ENCODE data around the gene C1QTNF8.

The C1QTNF8 gene

DNA sequence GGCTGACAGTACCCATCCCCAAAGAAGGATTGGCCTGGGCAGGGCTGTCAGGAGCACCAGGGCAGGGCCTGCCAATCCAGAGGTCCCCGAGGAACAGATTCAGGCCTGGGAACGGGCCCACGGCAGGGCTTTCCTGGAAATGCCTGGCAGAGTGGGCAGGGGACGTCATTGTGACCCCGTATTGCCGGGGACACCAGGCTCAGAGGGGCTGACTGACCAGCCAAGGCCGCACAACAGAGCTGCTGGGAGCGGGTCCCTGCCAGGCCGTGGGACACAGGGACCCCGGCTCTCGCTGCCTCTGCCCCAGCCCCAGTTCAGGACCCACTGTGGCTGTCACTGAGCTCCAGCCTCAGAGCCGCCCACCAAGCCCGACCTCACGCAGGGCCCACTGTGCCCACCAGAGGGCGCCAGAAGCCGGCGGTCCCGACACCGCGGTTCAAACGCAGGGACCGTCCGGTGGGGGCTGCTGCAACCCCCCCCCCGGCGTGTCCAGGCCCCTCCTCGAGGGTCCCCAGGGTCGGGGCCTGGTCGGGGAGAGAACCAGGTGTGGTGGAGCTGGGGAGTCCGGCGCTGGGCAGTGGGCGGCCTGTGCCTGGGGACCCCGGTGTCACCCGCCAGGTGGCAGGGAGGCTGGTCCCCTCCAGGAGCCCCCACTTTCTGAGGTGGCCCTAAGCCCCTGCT, 38.7 kb downstream of the C1QTNF8 start:
- H3K4me3 Mint-ChIP-seq, result no peak overlapping the region
- no peak for ATAC-seq

DNA sequence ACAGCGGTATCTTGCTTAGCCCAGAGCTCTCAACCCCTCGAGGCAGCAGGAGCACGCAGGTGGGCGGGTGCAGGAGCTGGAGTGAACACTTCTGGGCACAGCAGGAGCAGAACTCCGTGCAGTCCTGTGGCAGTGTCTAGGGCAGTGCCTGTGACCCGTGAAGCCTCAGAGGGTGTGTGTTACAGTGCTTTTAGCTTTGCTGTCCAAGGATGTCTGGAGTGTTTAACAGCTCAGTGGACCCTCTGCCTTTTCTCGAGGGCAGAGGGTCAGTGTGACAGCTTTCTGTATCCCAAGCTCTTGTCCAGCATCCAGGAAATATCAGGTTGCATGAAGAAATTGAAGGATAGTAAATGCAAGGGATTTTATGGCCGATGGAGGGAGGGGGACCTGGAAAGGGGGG, 39.8 kb downstream of the C1QTNF8 start:
- H3K9me3 Mint-ChIP-seq, result peaks cover 3% of the 10 kb centered on the region
- ATAC-seq, result no peak
- H3K36me3 Mint-ChIP-seq, result no peaks in the 10 kb centered on the region
- H3K4me1 Mint-ChIP-seq, result no peaks in the 10 kb centered on the region
- no peak overlapping the region for H3K27ac Mint-ChIP-seq
- peaks cover 44% of the 10 kb centered on the region for H3K27me3 Mint-ChIP-seq
- H3K4me3 Mint-ChIP-seq, result no peak overlapping the region

More for the DNA sequence above, 38.7 kb downstream of the C1QTNF8 start:
- Mint-ChIP-seq H3K4me1 (no peaks in the 10 kb centered on the region), H3K27me3 (peaks cover 33% of the 10 kb centered on the region), H3K36me3 (no peaks in the 10 kb centered on the region), H3K9me3 (peaks cover 3% of the 10 kb centered on the region), H3K27ac (no peak overlapping the region)

DNA sequence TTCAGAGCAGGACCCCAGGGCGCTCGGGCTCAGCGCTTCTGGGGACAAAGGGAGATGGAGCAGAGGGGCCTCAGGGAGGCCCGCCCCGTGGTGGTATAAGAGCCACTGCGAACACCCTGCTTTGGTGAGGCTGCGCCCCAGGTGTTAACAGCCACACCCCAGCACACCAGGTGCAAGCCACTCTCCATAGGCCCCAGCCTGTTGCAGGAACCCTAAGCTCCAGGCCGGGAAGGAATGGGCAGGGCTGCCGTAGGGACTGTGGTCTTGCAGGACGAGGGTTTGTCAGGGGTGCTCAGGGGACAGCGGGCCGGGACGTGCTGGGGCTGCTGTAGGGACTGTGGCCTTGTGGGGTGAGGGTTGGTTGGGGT, 40.5 kb downstream of the C1QTNF8 start:
- no peaks in the 10 kb centered on the region for H3K4me1 Mint-ChIP-seq
- H3K9me3 Mint-ChIP-seq, result peaks cover 3% of the 10 kb centered on the region
- no peak for ATAC-seq
- H3K27ac Mint-ChIP-seq, result no peak overlapping the region
- no peaks in the 10 kb centered on the region for H3K36me3 Mint-ChIP-seq
- H3K4me3 Mint-ChIP-seq, result no peak overlapping the region
- H3K27me3 Mint-ChIP-seq, result peaks cover 46% of the 10 kb centered on the region

DNA sequence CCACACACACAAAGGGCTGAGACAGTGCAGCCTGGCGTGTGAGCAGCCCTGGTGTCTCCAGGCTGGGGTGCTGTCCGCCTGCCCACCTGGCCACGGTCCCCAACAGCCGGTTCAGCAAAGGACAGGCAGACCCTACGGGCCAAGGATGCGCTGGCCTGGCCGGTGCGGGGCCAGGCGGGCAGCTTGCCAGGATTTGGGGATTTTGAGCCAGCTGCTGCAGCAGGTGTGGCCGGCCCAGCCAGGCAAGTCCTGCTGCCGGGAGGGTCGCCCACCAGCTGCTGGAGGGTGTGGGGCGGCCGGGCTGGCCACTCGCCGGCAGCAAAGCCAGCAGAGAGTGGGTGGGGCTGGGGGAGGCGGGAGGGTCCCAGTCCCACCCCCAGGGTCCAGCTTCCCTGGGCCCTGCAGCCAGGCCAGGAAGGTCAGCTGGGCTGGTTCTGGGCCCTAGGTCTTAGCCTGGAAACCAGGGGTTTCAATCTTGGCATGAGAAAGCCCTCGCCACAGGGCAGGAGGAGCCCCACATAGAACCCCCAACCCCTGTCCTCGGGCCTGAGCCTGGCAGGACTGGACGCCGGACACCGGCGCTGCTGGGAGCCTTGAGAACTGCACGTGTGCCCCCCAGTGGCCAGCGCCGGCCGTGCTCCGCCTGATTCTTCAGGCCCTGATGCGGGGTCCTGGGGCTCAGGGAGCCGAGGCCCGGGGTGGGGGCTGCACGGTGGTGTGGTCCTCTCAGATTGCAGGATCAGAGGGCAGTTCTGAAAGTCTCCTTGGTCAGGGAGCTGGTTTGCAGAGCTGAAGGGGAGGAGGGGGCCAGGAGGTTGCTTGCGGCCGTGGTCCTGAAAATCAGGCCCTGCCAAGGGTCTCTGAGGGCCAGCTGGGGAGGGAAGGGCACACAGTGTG, 41.1 kb downstream of the C1QTNF8 start:
- H3K36me3 Mint-ChIP-seq, result no peaks in the 10 kb centered on the region
- H3K27ac Mint-ChIP-seq, result no peak overlapping the region
- H3K4me3 Mint-ChIP-seq, result no peak overlapping the region
- peaks cover 3% of the 10 kb centered on the region for H3K9me3 Mint-ChIP-seq
- H3K27me3 Mint-ChIP-seq, result peaks cover 52% of the 10 kb centered on the region
- no peak for ATAC-seq
- H3K4me1 Mint-ChIP-seq, result no peaks in the 10 kb centered on the region

DNA sequence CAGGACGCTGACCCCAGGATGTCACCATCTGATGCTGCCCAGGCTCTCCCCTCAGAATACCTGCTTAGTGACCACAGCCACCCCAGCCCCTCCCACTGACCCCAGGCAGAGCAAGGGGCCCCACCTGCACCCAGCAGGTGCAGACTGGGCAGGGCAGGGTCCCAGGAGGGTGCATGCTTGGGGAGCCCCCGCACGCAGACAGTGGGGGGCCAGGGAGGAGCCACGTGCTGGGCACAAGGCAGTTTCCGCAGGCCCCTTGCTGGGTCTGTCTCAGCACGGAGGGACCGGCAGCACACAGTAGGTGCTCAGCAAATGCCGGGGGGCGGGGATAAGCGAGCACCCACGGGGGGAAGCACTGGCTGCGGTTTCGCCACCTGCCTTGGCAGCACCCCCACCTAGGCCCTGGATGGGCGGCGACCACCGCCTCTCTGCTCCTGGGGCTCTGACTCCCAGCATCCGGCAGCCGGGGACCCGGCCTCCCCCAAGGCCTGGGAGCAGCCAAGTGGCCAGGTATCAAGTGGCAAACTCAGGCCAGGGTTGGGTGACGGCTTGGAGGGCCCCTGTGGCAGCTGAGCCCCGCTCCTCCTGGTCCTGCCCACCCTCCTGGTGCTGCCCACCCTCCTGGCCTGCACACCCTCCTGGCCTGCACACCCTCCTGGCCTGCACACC, 42.2 kb downstream of the C1QTNF8 start:
- peaks cover 54% of the 10 kb centered on the region for H3K27me3 Mint-ChIP-seq
- H3K36me3 Mint-ChIP-seq, result no peaks in the 10 kb centered on the region
- no peak for ATAC-seq
- no peaks in the 10 kb centered on the region for H3K4me1 Mint-ChIP-seq
- H3K4me3 Mint-ChIP-seq, result no peak overlapping the region
- H3K9me3 Mint-ChIP-seq, result no peaks in the 10 kb centered on the region
- H3K27ac Mint-ChIP-seq, result no peak overlapping the region

DNA sequence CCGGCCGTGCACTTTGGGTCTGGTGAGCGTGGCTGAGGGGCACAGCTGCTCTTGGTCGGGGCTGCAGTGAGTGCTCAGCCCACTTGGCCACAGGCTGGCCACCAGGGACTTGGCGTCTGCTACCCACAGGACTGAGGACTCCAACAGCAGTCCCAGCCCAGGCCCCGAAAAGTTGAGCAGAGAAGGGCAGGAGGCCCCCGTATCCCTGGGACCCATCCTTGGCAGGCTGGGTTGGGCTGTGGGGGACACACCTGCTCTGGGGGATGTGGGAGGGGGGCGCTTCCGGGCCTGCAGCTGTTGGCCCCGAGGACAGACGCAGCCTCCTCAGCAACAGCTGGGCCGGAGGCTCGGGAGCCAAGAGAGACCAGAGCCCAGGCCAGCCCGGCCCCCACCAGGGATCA, 42.9 kb downstream of the C1QTNF8 start:
- H3K27ac Mint-ChIP-seq, result no peak overlapping the region
- H3K4me3 Mint-ChIP-seq, result no peak overlapping the region
- no peaks in the 10 kb centered on the region for H3K36me3 Mint-ChIP-seq
- ATAC-seq, result no peak
- H3K27me3 Mint-ChIP-seq, result peaks cover 54% of the 10 kb centered on the region
- no peaks in the 10 kb centered on the region for H3K9me3 Mint-ChIP-seq
- no peaks in the 10 kb centered on the region for H3K4me1 Mint-ChIP-seq

DNA sequence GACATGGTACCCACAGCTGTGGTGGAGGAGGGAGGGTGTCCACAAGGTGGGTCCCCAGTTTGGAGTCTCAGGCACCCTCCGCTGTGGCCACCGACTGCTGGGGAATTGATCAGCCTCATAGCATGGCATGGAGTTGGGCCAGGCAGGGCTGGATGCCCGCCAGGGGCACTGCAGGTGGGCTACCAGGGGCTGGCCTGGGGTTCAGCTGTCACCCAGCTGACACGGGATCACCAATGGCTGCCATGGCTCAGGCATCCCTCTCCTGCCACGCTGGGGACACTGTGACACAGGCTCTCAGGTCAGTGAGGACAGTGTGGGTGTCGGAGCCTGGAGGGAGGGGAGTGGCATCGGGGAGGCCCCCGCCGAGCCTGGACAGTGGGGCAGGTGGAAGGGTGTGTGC, 43.3 kb downstream of the C1QTNF8 start:
- no peak overlapping the region for H3K4me3 Mint-ChIP-seq
- no peak overlapping the region for H3K27ac Mint-ChIP-seq
- H3K36me3 Mint-ChIP-seq, result no peaks in the 10 kb centered on the region
- no peaks in the 10 kb centered on the region for H3K4me1 Mint-ChIP-seq
- H3K27me3 Mint-ChIP-seq, result peaks cover 54% of the 10 kb centered on the region
- no peaks in the 10 kb centered on the region for H3K9me3 Mint-ChIP-seq
- ATAC-seq, result no peak

DNA sequence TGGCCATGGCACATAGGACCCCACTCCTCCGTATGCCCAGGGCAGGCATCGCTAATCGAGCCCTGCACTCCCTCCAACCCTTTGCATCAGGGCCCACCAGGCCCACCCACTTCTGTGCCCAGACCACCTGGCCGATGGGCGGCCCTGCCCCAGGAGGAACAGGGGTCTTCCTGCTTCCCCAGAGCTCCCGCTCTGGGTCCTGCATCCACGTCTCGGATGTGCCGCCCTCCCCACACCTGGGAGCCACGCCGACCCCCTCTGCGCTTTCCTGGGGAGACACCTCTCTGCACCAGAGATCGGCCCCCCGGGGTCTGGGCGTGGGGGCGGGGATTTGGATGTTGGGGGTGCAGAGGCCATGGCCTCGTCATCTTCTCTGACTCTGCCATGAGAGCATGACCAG, 44.6 kb downstream of the C1QTNF8 start:
- no peaks in the 10 kb centered on the region for H3K4me1 Mint-ChIP-seq
- peaks cover 52% of the 10 kb centered on the region for H3K27me3 Mint-ChIP-seq
- H3K27ac Mint-ChIP-seq, result no peak overlapping the region
- H3K36me3 Mint-ChIP-seq, result no peaks in the 10 kb centered on the region
- no peak for ATAC-seq
- no peak overlapping the region for H3K4me3 Mint-ChIP-seq
- H3K9me3 Mint-ChIP-seq, result no peaks in the 10 kb centered on the region

DNA sequence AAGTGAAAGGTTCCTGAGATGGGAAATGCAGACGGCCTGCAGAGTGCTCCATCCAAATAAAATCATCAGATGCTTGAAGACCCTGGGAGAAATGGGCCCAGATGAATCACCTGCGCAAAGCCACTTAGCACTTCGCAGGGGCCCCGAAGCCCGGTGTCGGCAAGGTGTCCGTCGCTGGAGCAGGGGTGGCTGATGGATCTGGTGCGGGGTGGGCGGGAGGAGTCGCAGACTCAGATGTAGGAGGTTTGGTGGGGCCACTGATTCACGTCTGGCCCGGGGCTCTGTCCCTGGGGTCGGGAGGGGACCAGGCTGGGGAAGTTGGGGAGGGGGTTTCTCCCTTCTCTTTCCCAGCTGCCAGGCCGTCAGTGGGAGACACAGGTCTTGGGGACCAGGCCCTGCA, 45.1 kb downstream of the C1QTNF8 start:
- no peak overlapping the region for H3K4me3 Mint-ChIP-seq
- H3K27me3 Mint-ChIP-seq, result peaks cover 47% of the 10 kb centered on the region
- no peaks in the 10 kb centered on the region for H3K4me1 Mint-ChIP-seq
- H3K9me3 Mint-ChIP-seq, result no peaks in the 10 kb centered on the region
- H3K36me3 Mint-ChIP-seq, result no peaks in the 10 kb centered on the region
- ATAC-seq, result no peak
- no peak overlapping the region for H3K27ac Mint-ChIP-seq

DNA sequence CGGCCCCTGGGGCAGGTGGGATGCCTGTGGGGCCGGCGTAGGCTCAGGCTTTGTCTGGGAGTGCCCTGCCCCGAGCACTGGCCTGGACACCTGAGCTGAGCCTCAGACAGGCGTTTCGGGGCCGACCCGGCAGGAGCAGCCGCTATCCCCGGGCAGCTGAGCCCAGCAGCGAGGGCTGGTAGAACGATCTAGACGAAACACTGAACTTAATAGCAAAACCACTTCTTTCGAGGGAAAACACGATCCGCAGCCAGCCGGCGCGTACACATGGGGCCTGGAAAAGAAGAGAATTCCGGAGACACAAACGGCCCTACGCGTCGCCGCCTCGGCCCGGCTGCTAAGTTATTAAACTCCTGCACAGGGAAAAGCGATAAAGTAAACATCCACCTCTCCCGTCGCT, 45.5 kb downstream of the C1QTNF8 start:
- Mint-ChIP-seq H3K9me3 (no peaks in the 10 kb centered on the region), H3K27me3 (peaks cover 43% of the 10 kb centered on the region), H3K4me1 (no peaks in the 10 kb centered on the region), H3K27ac (no peak overlapping the region), H3K36me3 (no peaks in the 10 kb centered on the region), H3K4me3 (no peak overlapping the region)
- ATAC-seq, result no peak

DNA sequence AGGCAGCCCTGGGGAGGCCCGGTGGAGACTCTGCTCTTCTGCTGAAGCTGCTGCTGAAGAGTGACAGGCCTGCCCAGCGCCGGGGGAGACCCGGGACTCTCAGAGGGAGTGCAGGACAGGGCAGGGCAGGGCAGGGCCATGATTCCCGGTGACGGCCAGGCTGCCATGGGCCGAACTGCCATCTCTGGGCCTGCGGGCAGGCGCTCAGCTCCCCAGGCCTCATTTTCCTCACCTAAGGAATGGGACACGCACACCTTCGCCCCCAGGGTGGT, 46.1 kb downstream of the C1QTNF8 start:
- no peak for ATAC-seq
- Mint-ChIP-seq H3K27me3 (peaks cover 37% of the 10 kb centered on the region), H3K9me3 (no peaks in the 10 kb centered on the region), H3K27ac (no peak overlapping the region), H3K4me1 (no peaks in the 10 kb centered on the region), H3K4me3 (no peak overlapping the region), H3K36me3 (no peaks in the 10 kb centered on the region)

DNA sequence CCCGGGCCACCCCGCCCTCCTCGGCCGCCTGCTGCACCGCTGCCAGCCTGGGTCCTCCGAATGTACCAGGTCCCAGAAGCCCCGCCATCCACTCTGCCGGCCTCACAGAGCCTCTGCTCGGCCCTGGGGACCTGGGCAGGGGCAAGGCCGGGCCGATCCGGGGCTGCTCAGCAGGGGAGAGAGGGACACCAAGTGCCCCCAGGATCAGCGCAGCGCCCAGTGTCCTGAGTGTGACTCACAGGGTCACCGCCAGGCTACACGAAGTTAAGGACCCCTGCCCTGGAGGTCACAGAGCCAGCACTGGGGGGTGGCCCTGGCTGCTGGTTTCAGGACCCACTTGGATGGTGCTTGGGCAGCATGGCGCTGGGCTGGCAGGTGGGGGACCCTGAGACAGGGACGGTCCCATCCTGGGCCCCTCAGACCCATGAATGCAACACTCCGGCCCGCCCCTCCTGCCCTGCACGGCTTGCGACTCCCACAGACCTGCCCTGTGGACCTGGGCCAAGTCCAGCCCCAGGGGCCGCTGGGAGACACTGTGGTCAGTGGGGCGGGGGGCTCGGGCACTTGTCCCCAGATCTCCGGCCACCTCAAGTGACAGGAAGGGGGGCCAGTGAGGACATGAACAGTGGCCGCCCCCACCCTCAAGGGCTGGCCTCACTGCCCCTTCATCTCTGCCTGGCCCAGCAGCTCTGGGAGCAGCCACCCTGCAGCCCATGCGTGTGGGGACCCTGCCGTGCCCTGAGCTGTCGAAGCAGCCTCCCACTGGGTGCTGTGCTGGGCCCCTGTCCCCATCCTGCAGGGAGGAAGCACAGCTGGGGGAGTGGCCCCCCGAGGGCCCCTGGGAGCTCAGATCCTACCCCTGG, 46.7 kb downstream of the C1QTNF8 start:
- Mint-ChIP-seq H3K27me3 (peaks cover 31% of the 10 kb centered on the region), H3K27ac (no peak overlapping the region), H3K4me1 (no peaks in the 10 kb centered on the region), H3K36me3 (no peaks in the 10 kb centered on the region), H3K9me3 (no peaks in the 10 kb centered on the region), H3K4me3 (no peak overlapping the region)
- no peak for ATAC-seq

DNA sequence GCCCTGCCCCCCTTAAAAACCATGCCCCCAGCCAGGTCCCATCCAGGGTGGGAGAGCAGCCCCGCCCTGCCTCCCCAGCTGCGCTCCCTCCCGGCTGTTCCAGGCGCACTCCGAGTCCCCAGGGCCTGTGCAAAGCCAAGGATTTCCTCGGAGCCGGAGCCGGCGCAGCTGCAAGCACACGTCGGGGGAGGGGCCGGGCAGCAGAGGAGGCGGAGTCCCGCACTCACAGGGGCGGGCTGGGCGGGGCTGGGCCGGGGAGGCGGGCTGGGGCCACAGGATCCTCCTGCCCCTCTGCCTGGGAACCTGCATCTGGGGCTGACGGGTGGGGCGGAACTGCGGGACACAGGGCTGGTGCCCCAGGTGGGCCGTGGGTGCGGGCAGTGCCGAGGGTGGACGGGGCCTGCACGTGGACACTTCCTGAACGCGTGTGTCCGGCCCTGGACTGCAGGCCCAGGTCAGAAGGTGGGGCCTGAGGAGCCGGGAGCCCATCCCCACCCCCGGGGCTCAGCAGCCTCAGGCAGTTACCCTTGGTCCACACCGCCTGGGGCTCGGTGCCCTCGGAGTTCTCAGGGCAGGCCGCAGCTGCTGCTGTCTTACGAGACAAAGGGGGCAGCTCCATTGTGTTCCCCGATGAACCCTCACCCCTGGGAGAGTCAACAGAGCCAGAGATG, 47.5 kb downstream of the C1QTNF8 start:
- no peaks in the 10 kb centered on the region for H3K9me3 Mint-ChIP-seq
- no peak overlapping the region for H3K27ac Mint-ChIP-seq
- H3K4me1 Mint-ChIP-seq, result no peaks in the 10 kb centered on the region
- H3K4me3 Mint-ChIP-seq, result no peak overlapping the region
- no peak for ATAC-seq
- no peaks in the 10 kb centered on the region for H3K36me3 Mint-ChIP-seq
- peaks cover 29% of the 10 kb centered on the region for H3K27me3 Mint-ChIP-seq

DNA sequence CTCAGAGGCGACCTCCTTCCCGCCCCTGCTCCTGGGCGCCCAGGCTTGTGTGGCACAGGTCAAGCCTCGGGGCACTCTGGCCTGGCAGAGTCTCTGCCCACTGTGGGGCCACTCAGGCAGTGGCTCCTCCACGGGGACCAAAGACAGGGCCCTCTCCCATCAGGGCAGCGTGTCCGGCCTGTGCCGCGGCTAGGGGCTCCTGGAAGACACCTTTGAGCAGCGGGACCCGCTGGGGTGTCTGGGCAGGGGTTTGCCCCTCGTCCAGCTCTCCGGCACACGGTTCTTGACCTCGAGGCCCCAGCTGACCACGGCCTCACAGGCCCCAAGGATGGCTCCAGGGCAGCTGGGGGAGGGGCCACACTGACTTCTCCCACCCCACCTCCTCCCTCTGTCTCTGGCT, 48.2 kb downstream of the C1QTNF8 start:
- peaks cover 28% of the 10 kb centered on the region for H3K27me3 Mint-ChIP-seq
- H3K4me1 Mint-ChIP-seq, result no peaks in the 10 kb centered on the region
- H3K4me3 Mint-ChIP-seq, result no peak overlapping the region
- no peak overlapping the region for H3K27ac Mint-ChIP-seq
- no peak for ATAC-seq
- no peaks in the 10 kb centered on the region for H3K9me3 Mint-ChIP-seq
- no peaks in the 10 kb centered on the region for H3K36me3 Mint-ChIP-seq

DNA sequence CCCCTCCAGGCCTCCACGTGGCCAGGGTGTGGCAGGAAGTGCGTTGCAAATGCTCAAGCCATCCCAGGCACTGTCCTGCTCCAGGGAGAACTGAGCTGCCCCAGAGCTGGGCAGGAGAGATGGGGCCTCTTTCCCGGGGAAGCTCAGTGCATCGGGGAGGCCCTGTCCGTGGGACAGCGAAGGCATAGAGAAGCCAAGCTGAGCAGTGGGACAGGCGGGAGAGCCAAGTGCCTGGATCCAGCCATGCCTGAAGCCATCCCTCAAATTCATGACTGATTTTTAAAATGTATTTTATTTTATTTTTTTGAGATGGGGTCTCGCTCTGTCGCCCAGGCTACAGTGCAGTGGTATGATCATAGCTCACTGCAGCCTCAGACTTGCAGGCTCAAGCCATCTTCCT, 48.9 kb downstream of the C1QTNF8 start:
- ATAC-seq, result no peak
- no peak overlapping the region for H3K27ac Mint-ChIP-seq

More for the DNA sequence above, 48.9 kb downstream of the C1QTNF8 start:
- H3K36me3 Mint-ChIP-seq, result no peaks in the 10 kb centered on the region
- H3K4me1 Mint-ChIP-seq, result no peaks in the 10 kb centered on the region
- H3K27me3 Mint-ChIP-seq, result peaks cover 28% of the 10 kb centered on the region
- no peak overlapping the region for H3K4me3 Mint-ChIP-seq
- peaks cover 3% of the 10 kb centered on the region for H3K9me3 Mint-ChIP-seq
